Calu3 (cell line): Measurements from ENCODE around the gene TOE1. TPM values are rescaled to one million over a fixed set of nuclear protein-coding genes. Genes with fewer than 3 reads are reported as not detected.

Experiments used
- BruUV-seq: library from RNA; stranded (reverse); fragments of 400-500 nt; replicated peaks from 2 replicates; lab custom pipeline; 2021; lab: Mats Ljungman, UMichigan
- CTCF ChIA-PET: fragments of 300-600 bp; sonication (Branson Sonifier 250); formaldehyde crosslinking; loops from one replicate; lab custom pipeline; 2022; ENCODE audit warnings: antibody characterized with exemption; lab: Charles Lee
- DNase-seq: peaks from one replicate; pipeline ENCODE4 v3.0.0; 2022
- H3K27ac Mint-ChIP-seq: one replicate; pipeline ENCODE4 v1.8.0; 2022; ENCODE audit warnings: mixed read lengths; ENCODE audit not compliant: unreplicated experiment
- H3K27me3 Mint-ChIP-seq: one replicate; pipeline ENCODE4 v1.8.0; 2022; ENCODE audit warnings: mixed read lengths; ENCODE audit not compliant: unreplicated experiment
- H3K36me3 Mint-ChIP-seq: one replicate; pipeline ENCODE4 v1.8.0; 2022; ENCODE audit warnings: mild to moderate bottlenecking, moderate library complexity, mixed read lengths; ENCODE audit not compliant: insufficient read depth, unreplicated experiment
- H3K4me1 Mint-ChIP-seq: one replicate; pipeline ENCODE4 v1.8.0; 2022; ENCODE audit warnings: mild to moderate bottlenecking, low read depth, mixed read lengths; ENCODE audit not compliant: unreplicated experiment
- H3K4me3 Mint-ChIP-seq: one replicate; pipeline ENCODE4 v1.8.0; 2022; ENCODE audit warnings: mild to moderate bottlenecking, low read depth, moderate library complexity, mixed read lengths; ENCODE audit not compliant: unreplicated experiment
- H3K9me3 Mint-ChIP-seq: one replicate; pipeline ENCODE4 v1.8.0; 2022; ENCODE audit warnings: low read depth, mixed read lengths; ENCODE audit not compliant: unreplicated experiment
- intact Hi-C: fragments of 100-400 bp; cut with micrococcal nuclease; formaldehyde crosslinking; loops from one replicate; pipeline ENCODE4 v1.10.0; 2022; ENCODE audit not compliant: unreplicated experiment
- total RNA-seq: library from RNA; stranded (reverse); gene quantifications from 2 replicates; pipeline ENCODE4 v1.2.3, GENCODE V29; 2022
- TF ChIP-seq, protein P1 (sequence below): fragments of 200-600 bp; IDR thresholded peaks from one replicate; pipeline ENCODE4 v1.8.0; 2022; ENCODE audit warnings: antibody characterized with exemption; ENCODE audit not compliant: unreplicated experiment

The TOE1 gene
- total RNA-seq, 1 experiment from 2014 or later: 14.2 TPM

DNA sequence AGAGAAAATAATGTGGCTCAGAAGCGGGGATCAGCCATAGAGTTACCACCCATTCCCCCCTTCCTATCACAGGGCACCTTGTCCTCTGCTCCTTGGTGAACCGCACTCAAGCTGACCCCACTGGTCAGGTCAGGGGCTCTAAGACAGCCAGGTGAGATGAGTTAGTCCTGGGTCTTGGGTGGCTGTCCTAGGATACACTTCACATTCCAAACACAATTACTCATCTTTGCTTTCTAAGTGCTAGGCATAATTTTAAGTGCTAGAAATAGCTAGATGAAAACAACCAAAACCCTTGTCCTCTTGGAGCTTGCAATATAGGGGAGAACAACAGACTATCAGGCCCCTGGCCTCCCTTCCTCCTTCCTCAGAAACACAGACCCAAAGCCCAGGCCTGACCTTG, 8.1 kb downstream of the TOE1 start:
- no peaks in the 10 kb centered on the region for H3K36me3 Mint-ChIP-seq
- intact Hi-C loops: no loop called here
- CTCF ChIA-PET: interaction anchor here (0.6 kb wide), 1 partner anchor 336 kb away, joined by 3 read pairs; the partner anchor contains the start of gene UROD
- peaks cover 12% of the 10 kb centered on the region for H3K4me1 Mint-ChIP-seq
- no peak for DNase-seq
- no TSS peak for BruUV-seq
- no peak overlapping the region for H3K4me3 Mint-ChIP-seq
- H3K27me3 Mint-ChIP-seq: no peaks in the 10 kb centered on the region
- H3K27ac Mint-ChIP-seq: no peak overlapping the region
- TF ChIP-seq, protein P1, sequence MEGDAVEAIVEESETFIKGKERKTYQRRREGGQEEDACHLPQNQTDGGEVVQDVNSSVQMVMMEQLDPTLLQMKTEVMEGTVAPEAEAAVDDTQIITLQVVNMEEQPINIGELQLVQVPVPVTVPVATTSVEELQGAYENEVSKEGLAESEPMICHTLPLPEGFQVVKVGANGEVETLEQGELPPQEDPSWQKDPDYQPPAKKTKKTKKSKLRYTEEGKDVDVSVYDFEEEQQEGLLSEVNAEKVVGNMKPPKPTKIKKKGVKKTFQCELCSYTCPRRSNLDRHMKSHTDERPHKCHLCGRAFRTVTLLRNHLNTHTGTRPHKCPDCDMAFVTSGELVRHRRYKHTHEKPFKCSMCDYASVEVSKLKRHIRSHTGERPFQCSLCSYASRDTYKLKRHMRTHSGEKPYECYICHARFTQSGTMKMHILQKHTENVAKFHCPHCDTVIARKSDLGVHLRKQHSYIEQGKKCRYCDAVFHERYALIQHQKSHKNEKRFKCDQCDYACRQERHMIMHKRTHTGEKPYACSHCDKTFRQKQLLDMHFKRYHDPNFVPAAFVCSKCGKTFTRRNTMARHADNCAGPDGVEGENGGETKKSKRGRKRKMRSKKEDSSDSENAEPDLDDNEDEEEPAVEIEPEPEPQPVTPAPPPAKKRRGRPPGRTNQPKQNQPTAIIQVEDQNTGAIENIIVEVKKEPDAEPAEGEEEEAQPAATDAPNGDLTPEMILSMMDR: no peak
- no peaks in the 10 kb centered on the region for H3K9me3 Mint-ChIP-seq

GRCh38 chr1:45348609-45348965, 8.6 kb downstream of the TOE1 start:
- TF ChIP-seq, protein P1: no peak
- Mint-ChIP-seq H3K36me3 (no peaks in the 10 kb centered on the region), H3K27me3 (no peaks in the 10 kb centered on the region), H3K9me3 (no peaks in the 10 kb centered on the region), H3K4me3 (no peak overlapping the region), H3K4me1 (peaks cover 12% of the 10 kb centered on the region), H3K27ac (no peak overlapping the region)
- intact Hi-C loops: no loop called here
- BruUV-seq: no TSS peak
- DNase-seq: no peak
- CTCF ChIA-PET: interaction anchor here (0.6 to 0.8 kb wide), 2 partner anchors 334 to 337 kb away, joined by 3 read pairs; partner anchors contain the start of gene UROD

- no peak overlapping the region for H3K27ac Mint-ChIP-seq
- DNase-seq: no peak
- intact Hi-C loops: no loop called here
Observed at GRCh38 chr1:45348966-45349677, 9.2 kb downstream of the TOE1 start.

GRCh38 chr1:45351508-45351907, 11.5 kb downstream of the TOE1 start:
- TF ChIP-seq, protein P1: no peak
- H3K27me3 Mint-ChIP-seq: no peaks in the 10 kb centered on the region
- peaks cover 26% of the 10 kb centered on the region for H3K4me1 Mint-ChIP-seq
- H3K4me3 Mint-ChIP-seq: no peak overlapping the region
- no peak overlapping the region for H3K27ac Mint-ChIP-seq
- no peaks in the 10 kb centered on the region for H3K9me3 Mint-ChIP-seq
- no TSS peak for BruUV-seq
- intact Hi-C loops: no loop called here
- DNase-seq: no peak
- H3K36me3 Mint-ChIP-seq: no peaks in the 10 kb centered on the region
- CTCF ChIA-PET: no interaction called here

More at GRCh38 chr1:45348966-45349677, 9.2 kb downstream of the TOE1 start:
- no peaks in the 10 kb centered on the region for H3K36me3 Mint-ChIP-seq
- no peaks in the 10 kb centered on the region for H3K27me3 Mint-ChIP-seq
- no peak overlapping the region for H3K4me3 Mint-ChIP-seq
- no TSS peak for BruUV-seq
- CTCF ChIA-PET: interaction anchor here (0.8 kb wide), 1 partner anchor 334 kb away, joined by 3 read pairs; no protein-coding TSS in a partner anchor
- H3K9me3 Mint-ChIP-seq: no peaks in the 10 kb centered on the region
- peaks cover 12% of the 10 kb centered on the region for H3K4me1 Mint-ChIP-seq
- TF ChIP-seq, protein P1: no peak
